NOMO-1 (cell line): ENCODE data around the gene SIGMAR1.

Experiments used
- DNase-seq, 2 experiments: peaks; one replicate each; lab custom pipeline; 2025; ENCODE audit not compliant: unreplicated experiment in 2 of 2; lab: John Stamatoyannopoulos, UW

Gene SIGMAR1

GRCh38 chr9:34633166-34633565, 4.4 kb downstream of the SIGMAR1 start:
- DNase-seq: no peak

- no peak for DNase-seq
These were observed 7.0 kb downstream of the SIGMAR1 start for GRCh38 chr9:34630402-34631154.

DNA sequence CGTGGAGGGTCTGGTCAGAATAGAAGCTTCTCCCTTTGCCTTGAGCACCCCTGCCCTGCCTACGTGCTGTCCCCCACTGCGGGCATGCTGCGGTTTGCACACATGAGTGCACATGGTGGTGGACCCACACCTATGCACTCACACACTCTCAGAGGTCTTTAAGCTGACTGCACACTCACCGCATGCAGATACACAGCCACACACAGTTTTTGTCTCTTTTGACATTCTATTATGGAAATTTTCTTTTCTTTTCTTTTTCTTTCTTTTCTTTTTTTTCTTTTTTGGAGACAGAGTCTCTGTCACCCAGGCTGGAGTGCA, 8.1 kb downstream of the SIGMAR1 start:
- DNase-seq: no peak

DNA sequence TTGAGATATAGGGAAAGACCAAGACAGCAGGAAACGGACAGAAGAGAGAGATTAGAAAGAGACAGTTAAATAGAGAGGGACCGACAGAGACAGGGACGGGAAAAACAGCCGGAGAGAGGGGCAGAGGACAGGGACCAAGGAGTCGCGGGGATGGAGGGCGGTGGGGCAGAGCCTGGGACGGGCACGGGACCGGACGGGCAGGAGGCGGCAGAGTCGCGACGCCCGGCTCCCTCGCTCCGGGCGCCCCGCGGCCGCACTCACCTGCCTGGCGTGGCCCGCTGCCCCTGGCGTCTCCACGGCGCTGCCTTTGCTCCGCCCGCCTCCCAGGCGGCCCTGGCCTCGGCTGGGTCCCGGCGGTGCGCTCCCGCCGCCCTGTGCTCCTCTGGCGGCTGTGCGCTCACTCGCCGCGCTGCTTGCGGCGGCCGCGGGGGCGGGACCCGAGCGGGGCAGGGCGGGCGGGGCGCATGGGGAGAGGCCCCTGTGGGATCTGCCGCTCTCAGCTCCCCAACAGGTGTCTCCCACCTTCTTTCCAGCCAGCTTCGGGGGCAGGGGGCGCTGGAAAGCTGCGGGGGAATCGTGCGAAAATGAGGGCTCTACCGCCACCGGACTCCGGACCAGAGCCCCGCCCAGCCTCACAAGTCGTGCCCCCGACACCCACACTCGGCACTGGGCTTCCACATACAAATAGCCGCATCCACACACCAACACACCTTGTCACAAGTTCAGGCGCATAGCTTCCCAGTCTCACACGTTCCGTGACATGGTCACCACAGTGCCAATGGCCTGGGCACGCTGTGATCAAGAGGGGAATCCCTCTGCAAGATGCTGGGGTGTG, 8.7 kb downstream of the SIGMAR1 start, which contains the start of gene ARID3C:
Gene ARID3C (minus strand): TSS at position 411 of the 835 bp plus-strand sequence. CDS start 1,052 bp downstream, outside the sequence.
- peak in 1 of 2 experiments; percentile 34 for DNase-seq

GRCh38 chr9:34627716-34628655, 9.6 kb downstream of the SIGMAR1 start:
- DNase-seq: no peak

- DNase-seq: no peak
These were observed 12.5 kb downstream of the SIGMAR1 start for GRCh38 chr9:34625186-34625486.

GRCh38 chr9:34624475-34625185, 13.0 kb downstream of the SIGMAR1 start:
- no peak for DNase-seq

- no peak for DNase-seq
These were observed 14.0 kb downstream of the SIGMAR1 start for GRCh38 chr9:34623374-34624235.

GRCh38 chr9:34620061-34620994, 17.3 kb downstream of the SIGMAR1 start, which contains the start of gene DCTN3:
Gene DCTN3 (minus strand): TSS chr9:34620495. CDS start chr9:34620464, 31 bp downstream.
- peak; percentile 99 to 100 for DNase-seq

DNA sequence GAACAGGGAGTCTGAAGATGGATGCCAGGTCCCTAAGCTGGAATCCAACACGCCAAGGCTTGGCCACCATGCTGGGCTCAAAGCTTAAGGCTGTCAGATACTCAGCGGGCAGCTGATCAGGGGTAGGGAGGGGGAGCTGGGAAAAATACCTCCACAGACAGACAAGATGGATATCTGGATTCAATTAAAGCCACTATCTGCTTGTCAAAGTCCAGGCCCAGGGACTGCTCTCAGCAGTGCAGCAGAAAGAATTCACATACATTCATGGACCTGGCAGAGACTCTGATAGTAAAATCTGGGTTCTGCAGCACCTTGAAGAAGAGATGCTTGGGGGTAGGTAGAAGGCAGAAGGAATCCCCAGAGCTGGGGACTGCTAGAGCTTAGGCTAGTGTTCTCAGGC, 22.5 kb downstream of the SIGMAR1 start:
- no peak for DNase-seq

DNA sequence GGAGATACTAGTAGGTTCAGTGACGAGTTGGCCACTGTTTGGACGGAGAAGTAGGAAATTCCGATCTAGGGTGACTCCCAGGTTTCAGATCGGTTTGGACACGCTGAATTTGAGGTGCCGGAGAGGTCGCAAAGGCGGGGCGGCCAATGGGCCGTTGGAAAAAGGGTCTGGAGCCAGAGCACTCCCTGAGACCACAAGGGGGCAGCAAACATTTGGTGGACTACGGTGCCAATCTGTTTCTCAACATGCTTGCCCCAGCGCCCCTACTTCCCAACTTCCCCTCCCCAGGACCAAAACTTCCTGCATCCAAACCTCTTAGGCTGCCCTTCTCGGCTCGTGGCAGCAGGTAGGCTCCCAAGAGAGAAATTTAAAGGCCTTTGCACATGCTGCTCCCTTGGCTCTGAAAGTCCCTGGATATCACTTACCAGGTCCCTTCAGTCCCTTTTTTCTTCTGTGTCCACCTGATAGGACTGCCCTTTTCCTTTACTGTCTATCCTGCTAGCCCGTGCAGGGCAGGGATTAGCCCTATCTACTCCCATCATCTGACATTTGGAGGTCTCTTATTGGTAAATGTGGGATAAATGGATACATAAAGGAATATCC, 24.7 kb downstream of the SIGMAR1 start:
- peak; percentile 80 to 83 for DNase-seq

DNA sequence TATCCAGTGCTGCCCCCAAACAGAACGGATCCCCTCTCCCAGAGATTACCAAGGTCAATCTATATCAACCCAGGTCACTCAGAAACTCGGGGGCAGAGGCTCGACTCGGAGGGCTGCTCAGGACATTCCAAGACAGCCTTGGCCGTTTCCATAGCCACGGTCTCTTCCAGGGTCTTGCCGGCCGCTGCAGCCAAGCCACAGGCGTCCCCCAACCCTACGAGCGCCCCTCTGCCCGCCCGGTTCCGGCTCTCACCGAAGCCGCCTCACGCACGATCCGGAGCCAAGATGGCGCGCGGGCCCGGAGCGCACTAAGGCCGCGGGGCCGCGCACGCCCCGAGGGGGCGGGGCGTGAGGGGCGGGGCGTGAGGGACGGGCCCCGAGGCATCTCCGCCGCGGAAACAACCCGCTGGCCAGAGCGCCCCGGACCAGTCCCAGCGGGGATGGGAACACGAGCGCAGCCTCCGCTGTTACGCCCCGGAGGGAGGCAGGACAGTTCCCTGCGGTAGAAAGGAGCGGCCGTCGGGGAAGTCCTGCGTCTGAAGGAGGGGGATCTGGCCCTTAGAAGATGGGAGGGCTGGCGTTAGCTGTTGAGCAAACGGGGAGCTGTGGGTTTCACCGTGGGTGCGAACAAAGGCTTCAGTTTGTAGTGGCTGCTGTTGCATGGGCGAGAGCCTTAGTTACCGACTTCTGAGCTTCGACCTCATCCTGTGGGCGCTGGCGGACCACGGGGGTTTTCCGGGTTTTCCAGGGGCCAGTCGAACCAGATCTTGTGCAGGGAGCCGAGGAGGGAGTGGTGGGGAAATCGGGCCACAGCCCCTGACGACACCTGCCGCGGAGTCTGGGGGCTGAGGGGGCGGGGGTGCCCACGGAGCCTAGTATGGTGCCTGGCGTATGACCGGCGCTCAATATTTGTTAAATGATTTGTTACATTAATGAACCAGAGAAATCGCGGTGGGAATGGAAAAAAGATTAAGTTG, 25.5 kb downstream of the SIGMAR1 start, which contains the start of gene RPP25L:
Gene RPP25L (minus strand): TSS at position 287 of the 977 bp plus-strand sequence. CDS start 801 bp downstream, outside the sequence.
- DNase-seq: peak; percentile 72 to 90

DNA sequence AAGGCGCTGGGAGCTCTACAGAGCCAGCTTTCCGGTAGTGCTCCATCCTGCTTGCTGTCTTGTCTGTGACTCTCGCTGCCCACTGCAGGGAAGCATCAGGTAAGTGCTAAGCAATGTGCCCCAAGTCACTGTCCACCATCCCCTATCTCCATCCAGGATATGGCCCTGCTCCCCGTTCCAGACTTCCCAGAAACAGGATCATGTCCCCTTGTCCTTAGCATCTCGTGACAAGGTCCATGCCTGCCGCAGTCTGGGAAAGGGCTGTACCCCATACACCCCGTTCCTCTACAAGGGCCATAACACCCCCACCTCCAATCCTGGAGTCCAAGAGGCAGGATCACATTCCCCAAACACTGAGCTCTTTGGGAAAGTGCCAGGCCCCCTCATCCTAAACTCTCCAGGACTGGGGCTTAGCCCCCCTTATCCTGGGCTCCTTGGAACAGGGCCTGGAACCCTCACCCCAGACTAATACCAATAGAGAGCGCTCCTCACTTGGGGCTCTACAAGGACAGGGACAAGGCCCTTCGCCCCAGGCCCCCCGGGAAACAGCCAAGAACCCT, 26.3 kb downstream of the SIGMAR1 start:
- peak in 1 of 2 experiments; percentile 37 for DNase-seq

DNA sequence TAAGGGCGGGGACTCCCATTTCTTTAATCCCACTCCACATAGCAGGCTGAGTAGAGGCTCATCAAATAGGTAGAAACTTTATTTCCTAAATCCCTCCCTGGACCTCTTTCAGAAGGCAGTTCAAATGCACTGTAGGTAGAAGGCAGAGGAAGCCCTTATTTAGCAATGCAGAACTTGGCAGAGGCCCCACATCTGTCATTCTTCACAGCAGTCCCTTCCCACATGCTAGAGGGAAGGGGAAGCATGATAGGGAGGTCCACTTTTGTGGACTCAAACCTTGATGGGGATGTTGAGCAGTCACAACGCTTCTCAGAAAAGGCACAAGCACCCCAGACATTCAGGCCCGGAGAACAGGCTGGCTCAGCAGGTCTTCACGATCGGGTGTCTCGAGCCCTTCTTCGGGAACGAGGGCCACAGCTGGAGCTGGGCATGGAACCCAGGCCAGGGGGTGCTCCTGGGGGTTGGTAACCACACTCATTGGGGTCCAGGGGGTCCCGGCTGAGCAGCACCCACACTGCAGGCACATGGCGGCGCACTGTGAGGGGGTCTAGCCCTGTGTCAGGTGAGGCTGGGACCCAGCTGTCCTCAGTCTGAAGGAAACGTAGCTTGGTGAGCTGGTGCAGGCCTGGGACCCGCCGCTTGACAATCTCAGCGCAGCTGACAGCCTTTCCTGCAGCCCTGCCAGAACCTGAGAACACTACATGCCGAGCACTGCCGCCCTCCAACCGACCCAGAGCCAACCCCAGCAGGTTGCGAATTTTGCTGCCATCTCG, 27.0 kb downstream of the SIGMAR1 start:
- DNase-seq: no peak

DNA sequence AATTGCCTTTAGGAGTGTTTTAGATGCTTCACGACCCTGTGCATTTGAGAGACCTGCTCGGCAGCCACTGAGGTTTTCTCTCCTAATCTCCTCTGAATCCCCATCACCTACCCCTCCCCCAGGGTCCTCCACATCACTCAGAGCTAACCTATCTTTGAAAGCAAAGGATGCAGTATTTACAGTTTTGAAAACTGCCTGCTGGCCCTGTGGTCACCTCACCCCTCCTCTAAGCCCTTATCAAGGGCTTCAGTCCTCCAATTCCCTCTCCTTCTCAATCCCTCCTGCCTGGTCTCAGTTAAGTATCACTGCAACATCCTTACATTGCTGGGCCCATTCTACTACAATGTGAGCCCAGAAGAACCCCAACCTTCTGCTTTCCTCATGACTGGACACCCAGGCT, 30.3 kb downstream of the SIGMAR1 start:
- DNase-seq: no peak

- no peak for DNase-seq
These were observed 30.7 kb downstream of the SIGMAR1 start for GRCh38 chr9:34606905-34607304.
